Endothelial cell of umbilical vein (primary cell): ENCODE results near the gene NEK4. TPM values are rescaled to one million over a fixed set of nuclear protein-coding genes. Genes with fewer than 3 reads are reported as not detected.

Experiments
- BruUV-seq: library from RNA; stranded (reverse); fragments of 400-500 nt; replicated peaks from 2 replicates; lab custom pipeline; 2021; lab: Mats Ljungman, UMichigan
- CTCF ChIA-PET: fragments of 300-600, 350-600 bp; sonication (Branson Sonifier 250); formaldehyde crosslinking; loops from one replicate; lab custom pipeline; 2021; ENCODE audit warnings: antibody characterized with exemption, inconsistent platforms; lab: Charles Lee
- POLR2A ChIA-PET: fragments of 300-600, 350-600 bp; sonication (Branson Sonifier 250); formaldehyde crosslinking; loops from one replicate; lab custom pipeline; 2021; ENCODE audit warnings: antibody characterized with exemption, inconsistent platforms; lab: Charles Lee
- DNase-seq: peaks from one replicate; pipeline ENCODE4 v3.0.0-alpha.2; 2011; ENCODE audit warnings: low read depth, low spot score
- FAIRE-seq: peaks from 2 replicates; lab custom pipeline; 2011; peaks lifted over from hg19 to GRCh38; lab: Jason Lieb, UNC
- H2AFZ ChIP-seq: 2 replicates; pipeline ENCODE4 v1.6.0; 2012; ENCODE audit warnings: low read depth, low read length, control low read depth, inconsistent platforms
- H3K27ac ChIP-seq: 2 replicates; pipeline ENCODE4 v1.5.1; 2011; ENCODE audit warnings: low read depth, mild to moderate bottlenecking, control low read depth, low read length, moderate library complexity; ENCODE audit not compliant: insufficient read depth
- H3K27me3 ChIP-seq, 2 experiments: 2 replicates each; pipeline versions ENCODE4 v1.6.0 to v1.6.1; 2011; ENCODE audit warnings: low read length in 2 of 2, mixed read lengths in 1 of 2; ENCODE audit not compliant: control insufficient read depth in 2 of 2, insufficient read depth in 2 of 2
- H3K36me3 ChIP-seq, 2 experiments: 2 replicates in 1 of 2; 3 replicates in 1 of 2; pipeline ENCODE4 v1.5.1; 2011; ENCODE audit warnings: low read length in 2 of 2, mild to moderate bottlenecking in 1 of 2, moderate library complexity in 1 of 2; ENCODE audit not compliant: control insufficient read depth in 2 of 2, insufficient read depth in 2 of 2; ENCODE audit errors: extremely low read depth in 1 of 2
- H3K4me1 ChIP-seq: 3 replicates; pipeline ENCODE4 v1.5.1; 2011; ENCODE audit warnings: mild to moderate bottlenecking, low read length; ENCODE audit not compliant: control insufficient read depth, insufficient read depth; ENCODE audit errors: extremely low read depth
- H3K4me2 ChIP-seq: 2 replicates; pipeline ENCODE4 v1.6.1; 2011; ENCODE audit warnings: low read length, control low read depth, mixed read lengths; ENCODE audit not compliant: insufficient read depth
- H3K4me3 ChIP-seq, 3 experiments: fragments of 200-600 bp in 1 of 3; sonication (generic), shearing (Covaris generic) in 1 of 3; replicated peaks in 1 of 3; 2 replicates each; pipeline ENCODE4 v1.5.1; 2011 to 2016; ENCODE audit warnings: control low read depth in 3 of 3, low read length in 3 of 3, mild to moderate bottlenecking in 2 of 3, inconsistent platforms in 1 of 3, low read depth in 1 of 3, moderate library complexity in 1 of 3; ENCODE audit not compliant: insufficient read depth in 1 of 3
- H3K79me2 ChIP-seq: 2 replicates; pipeline ENCODE4 v1.6.0; 2012; ENCODE audit warnings: low read length, inconsistent platforms; ENCODE audit not compliant: control insufficient read depth, insufficient read depth
- H3K9ac ChIP-seq: replicated peaks from 2 replicates; pipeline ENCODE3; 2011; ENCODE audit warnings: low read length, control low read depth; ENCODE audit not compliant: insufficient read depth; ENCODE audit errors: extremely low read depth
- H3K9me1 ChIP-seq: replicated peaks from 3 replicates; pipeline ENCODE4 v1.6.0; 2011; ENCODE audit warnings: mild to moderate bottlenecking, low read length; ENCODE audit not compliant: control insufficient read depth, insufficient read depth; ENCODE audit errors: extremely low read depth
- H3K9me3 ChIP-seq: replicated peaks from 2 replicates; pipeline ENCODE4 v1.5.1; 2012; ENCODE audit warnings: low read length, inconsistent platforms; ENCODE audit not compliant: control insufficient read depth, insufficient read depth
- H4K20me1 ChIP-seq: replicated peaks from 2 replicates; pipeline ENCODE3; 2011; ENCODE audit warnings: mild to moderate bottlenecking, low read length; ENCODE audit not compliant: control insufficient read depth, insufficient read depth; ENCODE audit errors: extremely low read depth
- CTCF ChIP-seq, 2 donors: IDR thresholded peaks; 1 replicate in 1 of 2; 2 replicates in 1 of 2; pipeline ENCODE4 v1.5.1; 2011; ENCODE audit warnings: low read length in 2 of 2, mild to moderate bottlenecking in 2 of 2, moderate library complexity in 2 of 2, control low read depth in 1 of 2, inconsistent platforms in 1 of 2, low read depth in 1 of 2; ENCODE audit not compliant: insufficient read depth in 1 of 2; ENCODE audit errors: extremely low read depth in 1 of 2
- EZH2 ChIP-seq: IDR thresholded peaks from 2 replicates; pipeline ENCODE4 v1.6.1; 2012; ENCODE audit warnings: borderline replicate concordance, low read depth, mild to moderate bottlenecking, moderate library complexity, low read length, inconsistent platforms; ENCODE audit not compliant: severe bottlenecking
- FOS ChIP-seq: IDR thresholded peaks from 2 replicates; pipeline ENCODE4 v1.6.1; 2011; ENCODE audit warnings: mild to moderate bottlenecking, low read length, moderate library complexity, borderline replicate concordance; ENCODE audit not compliant: insufficient read depth
- GATA2 ChIP-seq: IDR thresholded peaks from 2 replicates; pipeline ENCODE4 v1.7.0; 2011; ENCODE audit warnings: low read depth, mild to moderate bottlenecking, moderate library complexity, mixed read lengths, low read length; ENCODE audit not compliant: insufficient read length, insufficient read depth
- JUN ChIP-seq: IDR thresholded peaks from 2 replicates; pipeline ENCODE4 v1.6.1; 2011; ENCODE audit warnings: borderline replicate concordance, low read depth; ENCODE audit not compliant: insufficient read length, insufficient read depth
- MAX ChIP-seq: IDR thresholded peaks from 2 replicates; pipeline ENCODE4 v1.6.1; 2011; ENCODE audit not compliant: insufficient read depth, insufficient read length
- MYC ChIP-seq: IDR thresholded peaks from one replicate; pipeline ENCODE4 v1.6.1; 2011; ENCODE audit warnings: mild to moderate bottlenecking, low read depth, low read length
- POLR2A ChIP-seq: IDR thresholded peaks from 2 replicates; pipeline ENCODE4 v1.6.1; 2012; ENCODE audit warnings: low read depth, mild to moderate bottlenecking, control low read depth, low read length
- POLR2AphosphoS5 ChIP-seq: IDR thresholded peaks from 2 replicates; pipeline ENCODE4 v1.6.1; 2012; ENCODE audit warnings: low read depth, mild to moderate bottlenecking, control low read depth, low read length, moderate library complexity; ENCODE audit not compliant: insufficient read depth
- dilution Hi-C: fragments of 300-500 bp; cut with MboI; formaldehyde crosslinking; loops from one replicate; pipeline ENCODE4 v1.15.0; 2019; ENCODE audit warnings: low sequenced_read_pairs; ENCODE audit not compliant: extremely low pct_ligation_motif_present
- intact Hi-C: fragments of 100-400 bp; cut with micrococcal nuclease; formaldehyde crosslinking; loops from one replicate; pipeline ENCODE4 v1.10.0; 2022
- polyA plus RNA-seq, 4 experiments: library from polyadenylated mRNA; depleted of rRNA in 3 of 4; stranded (reverse) in 3 of 4; unstranded in 1 of 4; fragments of >200 nt; gene quantifications; 2 replicates each; pipeline versions ENCODE4 v1.2.1 to v1.2.3, GENCODE V29; 2011 to 2012; ENCODE audit warnings: missing spikeins in 1 of 4
- total RNA-seq: library from RNA; stranded (reverse); gene quantifications from 2 replicates; pipeline ENCODE4 v1.2.3, GENCODE V29; 2021

NEK4 gene
- total and polyA plus RNA-seq, 2 donors (not counting 3 experiments of a cell fraction or from before 2014, with no cell fraction given), result 4.4 to 20.8 TPM

- Histone ChIP-seq H2AFZ (peak within 1 kb of the TSS; percentile 100), H4K20me1 (no peaks in the 10 kb centered on the region), H3K9me3 (no peaks in the 10 kb centered on the region), H3K36me3 (peaks cover 0 to 10% of the 10 kb centered on the region in 2 experiments), H3K27me3 (no peaks in the 10 kb centered on the region), H3K4me1 (peaks cover 17% of the 10 kb centered on the region), H3K79me2 (peaks cover 44% of the 10 kb centered on the region), H3K4me2 (peak within 1 kb of the TSS; percentile 89), H3K4me3 (peak within 1 kb of the TSS; percentile 62 to 94 (median 92)), H3K27ac (peak within 1 kb of the TSS; percentile 57), H3K9ac (peak within 1 kb of the TSS; percentile 90), H3K9me1 (no peaks in the 10 kb centered on the region)
- peak; percentile 90 for DNase-seq
- dilution Hi-C loops, result no loop called here
- BruUV-seq, result TSS peak; percentile 52
- ChIA-PET CTCF (interaction anchor here (1.2 to 1.6 kb wide), 2 partner anchors 13 to 229 kb away, joined by 3 to 5 read pairs; no protein-coding TSS in a partner anchor), POLR2A (interaction anchor here (0.6 to 1.2 kb wide), 2 partner anchors 10 to 35 kb away, joined by 3 to 4 read pairs; no protein-coding TSS in a partner anchor)
- FAIRE-seq, result peak; percentile 85
- intact Hi-C loops, result loop anchor here (2.0 kb wide), 1 partner anchor 19 kb away; the partner anchor contains the start of gene GNL3
- TF ChIP-seq EZH2, result no peak
- TF ChIP-seq POLR2AphosphoS5, result peak; percentile 81
- TF ChIP-seq CTCF (IDR thresholded peaks at IDR 0.05; ENCODE audit: extremely low read depth in 1 of 2, insufficient read depth in 1 of 2, low read depth in 1 of 2, low read length in 2 of 2), result no peak
- TF ChIP-seq JUN, result no peak
- TF ChIP-seq MAX, result peak; percentile 56
- TF ChIP-seq GATA2, result no peak
- TF ChIP-seq POLR2A, result peak; percentile 83
- TF ChIP-seq MYC, result no peak
- no peak for TF ChIP-seq FOS
These were observed 64.8 kb downstream of the NEK4 start, which contains the start of the genes GLT8D1 and SPCS1 for GRCh38 chr3:52705688-52706686. TSS of gene GLT8D1 (minus strand) at chr3:52705791. CDS start at chr3:52700460, 5,331 bp downstream. TSS of gene SPCS1 (plus strand) at chr3:52706106. CDS start at chr3:52706247, 141 bp downstream.
